Measurements from ENCODE around the gene ADAM29.
"Not testable (repeated sequence)": the region's sequence is repeated elsewhere in the genome, so short reads cannot be mapped to it uniquely, and the experiment has no call there.

ADAM29 gene

GRCh38 chr4:174948826-174949225 lies 30.7 kb downstream of the ADAM29 start:
- DNase-seq (ENCODE audit: low read depth), result no peak

- no peak for DNase-seq (ENCODE audit: low read depth)
Measured at GRCh38 chr4:174972911-174973310, 54.8 kb downstream of the ADAM29 start.

- DNase-seq (ENCODE audit: low read depth), result no peak
Measured at GRCh38 chr4:174973336-174973735, 55.2 kb downstream of the ADAM29 start.

GRCh38 chr4:174983128-174983750 lies 65.1 kb downstream of the ADAM29 start:
- no peak for DNase-seq (ENCODE audit: low read depth)

- not testable (repeated sequence) for DNase-seq (ENCODE audit: low read depth)
Measured at GRCh38 chr4:174983870-174984269, 65.7 kb downstream of the ADAM29 start.

- no peak for DNase-seq (ENCODE audit: low read depth)
Measured at GRCh38 chr4:174989791-174990190, 71.6 kb downstream of the ADAM29 start.

- no peak for DNase-seq (ENCODE audit: low read depth)
Measured at GRCh38 chr4:174993916-174994315, 75.8 kb downstream of the ADAM29 start.

- no peak for DNase-seq (ENCODE audit: low read depth)
Measured at GRCh38 chr4:174996079-174996478, 77.9 kb downstream of the ADAM29 start.

- peak; percentile 5 for DNase-seq (ENCODE audit: low read depth)
Measured at GRCh38 chr4:174999407-174999806, 81.2 kb downstream of the ADAM29 start.

GRCh38 chr4:175017751-175018150 lies 99.6 kb downstream of the ADAM29 start:
- DNase-seq (ENCODE audit: low read depth), result no peak

GRCh38 chr4:175019447-175019846 lies 101.3 kb downstream of the ADAM29 start:
- not testable (repeated sequence) for DNase-seq (ENCODE audit: low read depth)

All from EH (cell line).